ENCODE data around the gene PARP4.

The PARP4 gene

GRCh38 chr13:24541127-24541475 is 28.5 kb upstream of the PARP4 start:
- no peak for TF ChIP-seq ESRRG (CRISPR knock-in tag; IDR thresholded peaks at IDR 0.05)
- TF ChIP-seq ZNF565 (CRISPR knock-in tag; conservative IDR thresholded peaks at IDR 0.05; ENCODE audit: low read depth) = no peak
- TF ChIP-seq ARNTL (CRISPR knock-in tag; IDR thresholded peaks at IDR 0.05; ENCODE audit: borderline replicate concordance, low read depth) = no peak
- no peak for TF ChIP-seq GLIS3 (CRISPR knock-in tag; IDR thresholded peaks at IDR 0.05)
- TF ChIP-seq TOX (CRISPR knock-in tag; IDR thresholded peaks at IDR 0.05; ENCODE audit: borderline replicate concordance) = no peak
- TF ChIP-seq POU6F1 (CRISPR knock-in tag; IDR thresholded peaks at IDR 0.05; ENCODE audit: borderline replicate concordance, low read depth) = no peak
- no peak for TF ChIP-seq PPARA (CRISPR knock-in tag; IDR thresholded peaks at IDR 0.05; ENCODE audit: borderline replicate concordance)
- TF ChIP-seq SNAI2 (CRISPR knock-in tag; IDR thresholded peaks at IDR 0.05) = no peak
- TF ChIP-seq BACH2 (CRISPR knock-in tag; IDR thresholded peaks at IDR 0.05; ENCODE audit: borderline replicate concordance) = no peak
- TF ChIP-seq TCF4 (CRISPR knock-in tag; IDR thresholded peaks at IDR 0.05; ENCODE audit: borderline replicate concordance) = no peak
- TF ChIP-seq CSDC2 (CRISPR knock-in tag; IDR thresholded peaks at IDR 0.05) = no peak
- no peak for TF ChIP-seq ZNF70 (CRISPR knock-in tag; IDR thresholded peaks at IDR 0.05)
- no peak for TF ChIP-seq ZFP30 (CRISPR knock-in tag; IDR thresholded peaks at IDR 0.05)
- TF ChIP-seq RARB (CRISPR knock-in tag; IDR thresholded peaks at IDR 0.05) = no peak
- TF ChIP-seq ISL1 (CRISPR knock-in tag; IDR thresholded peaks at IDR 0.05) = no peak
- no peak for TF ChIP-seq ZFP3 (CRISPR knock-in tag; IDR thresholded peaks at IDR 0.05)

GRCh38 chr13:24540236-24541126 is 27.9 kb upstream of the PARP4 start:
- TF ChIP-seq CREB5 (CRISPR knock-in tag; IDR thresholded peaks at IDR 0.05; ENCODE audit: low read depth) (no peak), OSR1 (CRISPR knock-in tag; IDR thresholded peaks at IDR 0.05) (no peak), PATZ1 (CRISPR knock-in tag; IDR thresholded peaks at IDR 0.05; ENCODE audit: borderline replicate concordance) (no peak), POU6F1 (CRISPR knock-in tag; IDR thresholded peaks at IDR 0.05; ENCODE audit: borderline replicate concordance, low read depth) (no peak), ZNF70 (CRISPR knock-in tag; IDR thresholded peaks at IDR 0.05) (no peak), ISL1 (CRISPR knock-in tag; IDR thresholded peaks at IDR 0.05) (no peak), PPARA (CRISPR knock-in tag; IDR thresholded peaks at IDR 0.05; ENCODE audit: borderline replicate concordance) (no peak), CSDC2 (CRISPR knock-in tag; IDR thresholded peaks at IDR 0.05) (no peak), ZNF8 (CRISPR knock-in tag; IDR thresholded peaks at IDR 0.05) (no peak), TCF4 (CRISPR knock-in tag; IDR thresholded peaks at IDR 0.05; ENCODE audit: borderline replicate concordance) (no peak), SNAI2 (CRISPR knock-in tag; IDR thresholded peaks at IDR 0.05) (no peak), RARB (CRISPR knock-in tag; IDR thresholded peaks at IDR 0.05) (no peak), ZFP30 (CRISPR knock-in tag; IDR thresholded peaks at IDR 0.05) (no peak), ZC3H10 (CRISPR knock-in tag; IDR thresholded peaks at IDR 0.05) (no peak), BACH2 (CRISPR knock-in tag; IDR thresholded peaks at IDR 0.05; ENCODE audit: borderline replicate concordance) (no peak), CSRNP3 (CRISPR knock-in tag; IDR thresholded peaks at IDR 0.05) (no peak), ZNF565 (CRISPR knock-in tag; conservative IDR thresholded peaks at IDR 0.05; ENCODE audit: low read depth) (no peak), TOX (CRISPR knock-in tag; IDR thresholded peaks at IDR 0.05; ENCODE audit: borderline replicate concordance) (no peak), GLIS3 (CRISPR knock-in tag; IDR thresholded peaks at IDR 0.05) (no peak)
- peak; percentile 66 for ATAC-seq

More at GRCh38 chr13:24541127-24541475, 28.5 kb upstream of the PARP4 start:
- no peak for ATAC-seq
